Smooth muscle cell (in vitro differentiated cells): ENCODE measurements around the gene TMEM176A. TPM values are rescaled to one million over a fixed set of nuclear protein-coding genes. Genes with fewer than 3 reads are reported as not detected.

Experiments
- DNase-seq: peaks from one replicate; lab custom pipeline; 2025; ENCODE audit not compliant: unreplicated experiment; lab: John Stamatoyannopoulos, UW
- H2AFZ ChIP-seq: fragments of 200-600 bp; sonication (generic); 2 replicates; pipeline ENCODE4 v1.6.0; 2016; ENCODE audit warnings: antibody characterized with exemption, low read depth, mild to moderate bottlenecking
- H3F3A ChIP-seq: fragments of 200-600 bp; sonication (generic); 2 replicates; pipeline ENCODE4 v1.6.0; 2017; ENCODE audit warnings: antibody characterized with exemption, low read depth
- H3K27ac ChIP-seq: fragments of 200-600 bp; sonication (generic); 2 replicates; pipeline ENCODE4 v1.5.1; 2016; ENCODE audit warnings: low read depth, mild to moderate bottlenecking
- H3K27me3 ChIP-seq: fragments of 200-600 bp; sonication (generic); 2 replicates; pipeline ENCODE4 v1.6.1; 2016; ENCODE audit warnings: low read depth, mild to moderate bottlenecking
- H3K36me3 ChIP-seq: fragments of 200-600 bp; sonication (generic); 2 replicates; pipeline ENCODE4 v1.5.1; 2016; ENCODE audit warnings: low read depth
- H3K4me1 ChIP-seq: fragments of 200-600 bp; sonication (generic); 2 replicates; pipeline ENCODE4 v1.5.1; 2016; ENCODE audit warnings: low read depth
- H3K4me2 ChIP-seq: fragments of 200-600 bp; sonication (generic); 2 replicates; pipeline ENCODE4 v1.6.0; 2016; ENCODE audit warnings: mild to moderate bottlenecking
- H3K4me3 ChIP-seq: fragments of 200-600 bp; sonication (generic); 2 replicates; pipeline ENCODE4 v1.5.1; 2016; ENCODE audit warnings: mild to moderate bottlenecking
- H3K79me2 ChIP-seq: fragments of 200-600 bp; sonication (generic); 2 replicates; pipeline ENCODE4 v1.6.0; 2016; ENCODE audit warnings: low read depth, mild to moderate bottlenecking
- H3K9ac ChIP-seq: fragments of 200-600 bp; sonication (generic); 2 replicates; pipeline ENCODE4 v1.6.0; 2016; ENCODE audit warnings: low read depth
- H3K9me3 ChIP-seq: fragments of 200-600 bp; sonication (generic); replicated peaks from 2 replicates; pipeline ENCODE4 v1.5.1; 2016; ENCODE audit warnings: low read depth
- H4K20me1 ChIP-seq: fragments of 200-600 bp; sonication (generic); 2 replicates; pipeline ENCODE4 v1.6.0; 2016; ENCODE audit warnings: low read depth
- CTCF ChIP-seq: fragments of 200-600 bp; sonication (generic); IDR thresholded peaks from 2 replicates; pipeline ENCODE4 v1.5.1; 2017; ENCODE audit warnings: borderline replicate concordance, mild to moderate bottlenecking, antibody characterized with exemption; ENCODE audit not compliant: insufficient read depth, poor library complexity, severe bottlenecking
- WGBS: methylation state at CpG from one replicate; pipeline ENCODE4 v1.1.7; 2016; ENCODE audit warnings: low lambda C conversion rate; 5-methylcytosine and 5-hydroxymethylcytosine counted together
- polyA plus RNA-seq: library from polyadenylated mRNA; unstranded; fragments of >200 nt; fragmentation: Nextera tagmentation; extraction: Ambion mirVana; gene quantifications from 2 replicates; pipeline ENCODE4 v1.2.1, GENCODE V29; 2016
- total RNA-seq: library from RNA; depleted of rRNA; stranded (reverse); fragments of >200 nt; gene quantifications from 2 replicates; pipeline ENCODE4 v1.2.3, GENCODE V29; 2014

Gene TMEM176A
- total and polyA plus RNA-seq, 2 experiments from 2014 or later, result 52.8 to 105 TPM

DNA sequence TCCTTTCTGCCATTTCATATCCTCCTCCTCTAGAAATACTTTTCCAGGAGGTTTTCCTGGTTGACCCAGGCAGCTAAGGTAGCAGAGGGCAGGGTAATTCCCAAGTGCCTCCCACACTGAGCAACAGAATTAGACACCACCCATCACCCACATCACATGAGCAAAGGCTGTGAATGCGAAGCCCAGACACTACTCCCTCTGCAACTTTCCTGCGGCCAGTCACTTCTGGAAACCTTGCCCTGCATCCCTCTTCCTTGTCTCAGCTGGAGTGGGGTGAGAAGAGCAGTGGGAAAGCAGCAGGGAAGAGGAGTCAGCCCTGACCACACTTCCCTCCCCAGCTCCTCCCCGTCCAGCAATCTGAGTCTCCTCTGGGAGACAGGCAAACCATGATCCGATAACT lies 15.6 kb upstream of the TMEM176A start:
- no peak for DNase-seq
- peak overlapping the region; percentile 41 for H3K9ac ChIP-seq
- H4K20me1 ChIP-seq, result no peaks in the 10 kb centered on the region
- H2AFZ ChIP-seq, result peak overlapping the region; percentile 59
- no peaks in the 10 kb centered on the region for H3K36me3 ChIP-seq
- H3K4me2 ChIP-seq, result peak overlapping the region; percentile 53
- H3K4me3 ChIP-seq, result no peak overlapping the region
- no peaks in the 10 kb centered on the region for H3F3A ChIP-seq
- no peaks in the 10 kb centered on the region for H3K79me2 ChIP-seq
- no peaks in the 10 kb centered on the region for H3K9me3 ChIP-seq
- peaks cover 13% of the 10 kb centered on the region for H3K4me1 ChIP-seq
- TF ChIP-seq CTCF, result no peak
- no peaks in the 10 kb centered on the region for H3K27me3 ChIP-seq
- H3K27ac ChIP-seq, result peak overlapping the region; percentile 75
- WGBS, result 31% methylated on average over 4 of the region's 4 CpGs

GRCh38 chr7:150787321-150788281 lies 13.0 kb upstream of the TMEM176A start:
- 32% methylated on average over 10 of the region's 10 CpGs for WGBS
- H3K9me3 ChIP-seq, result no peaks in the 10 kb centered on the region
- H4K20me1 ChIP-seq, result no peaks in the 10 kb centered on the region
- H3F3A ChIP-seq, result no peaks in the 10 kb centered on the region
- H3K4me2 ChIP-seq, result peak overlapping the region; percentile 49
- no peak for DNase-seq
- H3K9ac ChIP-seq, result peak overlapping the region; percentile 12
- no peaks in the 10 kb centered on the region for H3K36me3 ChIP-seq
- no peaks in the 10 kb centered on the region for H3K79me2 ChIP-seq
- peak overlapping the region; percentile 75 for H3K27ac ChIP-seq
- no peaks in the 10 kb centered on the region for H3K27me3 ChIP-seq
- H3K4me3 ChIP-seq, result no peak overlapping the region
- no peak for TF ChIP-seq CTCF
- H3K4me1 ChIP-seq, result peaks cover 13% of the 10 kb centered on the region
- no peak overlapping the region for H2AFZ ChIP-seq

GRCh38 chr7:150788474-150789269 lies 11.9 kb upstream of the TMEM176A start:
- no peaks in the 10 kb centered on the region for H3K9me3 ChIP-seq
- peak overlapping the region; percentile 75 for H3K27ac ChIP-seq
- no peak for DNase-seq
- H4K20me1 ChIP-seq, result no peaks in the 10 kb centered on the region
- H2AFZ ChIP-seq, result no peak overlapping the region
- no peak overlapping the region for H3K9ac ChIP-seq
- TF ChIP-seq CTCF, result no peak
- peak overlapping the region; percentile 49 for H3K4me2 ChIP-seq
- H3K27me3 ChIP-seq, result no peaks in the 10 kb centered on the region
- H3K4me3 ChIP-seq, result no peak overlapping the region
- H3K4me1 ChIP-seq, result peaks cover 13% of the 10 kb centered on the region
- H3K36me3 ChIP-seq, result no peaks in the 10 kb centered on the region
- 91% methylated on average over 9 of the region's 9 CpGs for WGBS
- no peaks in the 10 kb centered on the region for H3K79me2 ChIP-seq
- no peaks in the 10 kb centered on the region for H3F3A ChIP-seq
